Neural cell (in vitro differentiated cells): Measurements from ENCODE around the gene MID1. TPM values are rescaled to one million over a fixed set of nuclear protein-coding genes. Genes with fewer than 3 reads are reported as not detected.

Experiments used
- H2AFZ ChIP-seq: fragments of 200-600, 300-800 bp; sonication (generic), shearing (Covaris generic); 2 replicates; pipeline ENCODE4 v1.6.0; 2014; ENCODE audit warnings: low read depth, mild to moderate bottlenecking, antibody characterized with exemption, low read length, moderate library complexity
- H3F3A ChIP-seq: fragments of 200-600 bp; shearing (Covaris generic); 2 replicates; pipeline ENCODE4 v1.6.1; 2016; ENCODE audit warnings: mild to moderate bottlenecking, moderate library complexity, mixed read lengths, antibody characterized with exemption, low read length; ENCODE audit not compliant: insufficient read depth, poor library complexity, severe bottlenecking
- H3K27ac ChIP-seq: fragments of 200-600, 300-800 bp; sonication (generic), shearing (Covaris generic); 2 replicates; pipeline ENCODE4 v1.5.1; 2014; ENCODE audit warnings: mild to moderate bottlenecking, low read length, moderate library complexity
- H3K27me3 ChIP-seq: fragments of 300-800, 200-600 bp; sonication (generic), shearing (Covaris generic); 2 replicates; pipeline ENCODE4 v1.6.0; 2014; ENCODE audit warnings: mild to moderate bottlenecking, low read depth, low read length, moderate library complexity; ENCODE audit not compliant: insufficient read depth
- H3K36me3 ChIP-seq: fragments of 300-800, 200-600 bp; sonication (generic), shearing (Covaris generic); 2 replicates; pipeline ENCODE4 v1.5.1; 2014; ENCODE audit warnings: mild to moderate bottlenecking, antibody characterized with exemption, low read length, moderate library complexity; ENCODE audit not compliant: insufficient read depth
- H3K4me2 ChIP-seq: fragments of 300-800, 200-600 bp; sonication (generic), shearing (Covaris generic); 2 replicates; pipeline ENCODE4 v1.6.0; 2014; ENCODE audit warnings: mild to moderate bottlenecking, low read length
- H3K4me3 ChIP-seq: fragments of 300-800, 200-600 bp; sonication (generic), shearing (Covaris generic); 2 replicates; pipeline ENCODE4 v1.5.1; 2014; ENCODE audit warnings: mild to moderate bottlenecking, low read length, moderate library complexity
- H3K79me2 ChIP-seq: fragments of 200-600 bp; shearing (Covaris generic); replicated peaks from 2 replicates; pipeline ENCODE4 v1.6.0; 2014; ENCODE audit warnings: mild to moderate bottlenecking, low read length, moderate library complexity; ENCODE audit not compliant: insufficient read depth
- H3K9ac ChIP-seq: fragments of 300-800, 200-600 bp; sonication (generic), shearing (Covaris generic); 2 replicates; pipeline ENCODE4 v1.6.1; 2016; ENCODE audit warnings: mild to moderate bottlenecking, low read length, mixed read lengths
- H3K9me2 ChIP-seq: fragments of 200-600 bp; shearing (Covaris generic); 2 replicates; pipeline ENCODE4 v1.6.1; 2016; ENCODE audit warnings: mild to moderate bottlenecking, low read length, mixed read lengths; ENCODE audit not compliant: insufficient read depth
- H3K9me3 ChIP-seq: fragments of 200-600, 300-800 bp; sonication (generic), shearing (Covaris generic); 2 replicates; pipeline ENCODE4 v1.6.1; 2016; ENCODE audit warnings: mild to moderate bottlenecking, mixed run types, low read length, moderate library complexity, mixed read lengths
- H4K20me1 ChIP-seq: fragments of 200-600 bp; shearing (Covaris generic); 2 replicates; pipeline ENCODE4 v1.6.1; 2016; ENCODE audit warnings: mild to moderate bottlenecking, mixed run types; ENCODE audit not compliant: insufficient read depth
- CTCF ChIP-seq: fragments of 450-650 bp; IDR thresholded peaks from 2 replicates; pipeline ENCODE4 v1.5.1; 2014; ENCODE audit warnings: antibody characterized with exemption, mild to moderate bottlenecking, moderate library complexity; ENCODE audit not compliant: poor library complexity, severe bottlenecking
- EP300 ChIP-seq: fragments of 450-650 bp; conservative IDR thresholded peaks from 2 replicates; pipeline ENCODE4 v1.6.1; 2014; ENCODE audit warnings: antibody characterized with exemption, mild to moderate bottlenecking, moderate library complexity; ENCODE audit not compliant: poor library complexity, severe bottlenecking
- EZH2 ChIP-seq: fragments of 200-600, 300-800 bp; shearing (Covaris generic), sonication (generic); IDR thresholded peaks from 2 replicates; pipeline ENCODE4 v1.6.1; 2014; ENCODE audit warnings: antibody characterized with exemption, low read length, borderline replicate concordance, mild to moderate bottlenecking; ENCODE audit not compliant: insufficient read depth, poor library complexity, severe bottlenecking
- MXI1 ChIP-seq: fragments of 450-650 bp; conservative IDR thresholded peaks from 2 replicates; pipeline ENCODE4 v1.6.1; 2014; ENCODE audit warnings: antibody characterized with exemption, mild to moderate bottlenecking; ENCODE audit not compliant: poor library complexity, severe bottlenecking
- POLR2AphosphoS5 ChIP-seq: IDR thresholded peaks from 2 replicates; pipeline ENCODE4 v1.6.1; 2012
- RAD21 ChIP-seq: fragments of 450-650 bp; conservative IDR thresholded peaks from 2 replicates; pipeline ENCODE4 v1.6.1; 2014; ENCODE audit warnings: antibody characterized with exemption, mild to moderate bottlenecking, moderate library complexity
- REST ChIP-seq: IDR thresholded peaks from 2 replicates; pipeline ENCODE4 v1.6.1; 2012; ENCODE audit warnings: borderline replicate concordance
- SMC3 ChIP-seq: fragments of 450-650 bp; conservative IDR thresholded peaks from 2 replicates; pipeline ENCODE4 v1.6.1; 2014; ENCODE audit warnings: antibody characterized with exemption, mild to moderate bottlenecking, moderate library complexity; ENCODE audit not compliant: poor library complexity
- TAF1 ChIP-seq: IDR thresholded peaks from 2 replicates; pipeline ENCODE4 v1.6.1; 2012; ENCODE audit warnings: low read depth
- polyA plus RNA-seq: library from polyadenylated mRNA; depleted of rRNA; stranded (reverse); fragments of >200 nt; gene quantifications from 2 replicates; pipeline ENCODE4 v1.2.3, GENCODE V29; 2014

MID1 gene
- polyA plus RNA-seq, 1 donor from 2014 or later, result 16.6 TPM

GRCh38 chrX:10486373-10486772, 134.0 kb downstream of the MID1 start:
- no peak overlapping the region for H2AFZ ChIP-seq
- no peak overlapping the region for H3K27ac ChIP-seq
- H3F3A ChIP-seq, result no peaks in the 10 kb centered on the region

GRCh38 chrX:10485326-10485725, 135.1 kb downstream of the MID1 start:
- Histone ChIP-seq H3K27me3 (no peaks in the 10 kb centered on the region), H4K20me1 (no peaks in the 10 kb centered on the region), H3K79me2 (no peaks in the 10 kb centered on the region), H3K9me3 (no peaks in the 10 kb centered on the region), H3K4me2 (no peak overlapping the region), H2AFZ (no peak overlapping the region), H3K27ac (no peak overlapping the region), H3K4me3 (no peak overlapping the region), H3K9ac (no peak overlapping the region), H3F3A (no peaks in the 10 kb centered on the region), H3K9me2 (no peaks in the 10 kb centered on the region), H3K36me3 (no peaks in the 10 kb centered on the region)
- TF ChIP-seq CTCF (no peak), POLR2AphosphoS5 (no peak), MXI1 (no peak), RAD21 (no peak), EP300 (no peak), TAF1 (no peak), REST (no peak)

More at GRCh38 chrX:10486373-10486772, 134.0 kb downstream of the MID1 start:
- Histone ChIP-seq H3K79me2 (no peaks in the 10 kb centered on the region), H3K9me2 (no peaks in the 10 kb centered on the region), H3K36me3 (no peaks in the 10 kb centered on the region), H3K27me3 (no peaks in the 10 kb centered on the region), H3K9me3 (no peaks in the 10 kb centered on the region), H3K9ac (no peak overlapping the region), H3K4me3 (no peak overlapping the region), H3K4me2 (no peak overlapping the region), H4K20me1 (no peaks in the 10 kb centered on the region)
- TF ChIP-seq SMC3 (no peak), TAF1 (no peak), EP300 (no peak), POLR2AphosphoS5 (no peak), EZH2 (no peak), RAD21 (no peak), CTCF (no peak), MXI1 (no peak), REST (no peak)
